HepG2 (cell line): ENCODE measurements around the gene RHOBTB3. TPM values are rescaled to one million over a fixed set of nuclear protein-coding genes. Genes with fewer than 3 reads are reported as not detected.

Experiments used
- ATAC-seq: fragments of 200-7000 bp; cut with Tn5 transposase; 3 replicates; pipeline ENCODE4 v1.9.1; 2020; ENCODE audit warnings: mild to moderate bottlenecking, moderate library complexity
- BruUV-seq: library from RNA; stranded (reverse); fragments of 400-500 nt; replicated peaks from 2 replicates; lab custom pipeline; 2021; lab: Mats Ljungman, UMichigan
- CTCF ChIA-PET: fragments of 300-600 bp; formaldehyde crosslinking; extraction: SDS; loops from one replicate; lab custom pipeline; 2021; ENCODE audit warnings: low total read pairs, inconsistent platforms, low intra/inter-chr PET ratio; lab: Yijun Ruan, JAX
- POLR2A ChIA-PET: fragments of 350-600 bp; sonication (Branson Sonifier 250); formaldehyde crosslinking; loops from one replicate; lab custom pipeline; 2020; ENCODE audit warnings: antibody characterized with exemption, inconsistent platforms; lab: Yijun Ruan, JAX
- DNase-seq: peaks from one replicate; pipeline ENCODE4 v3.0.0-alpha.2; 2015; ENCODE audit warnings: low spot score
- FAIRE-seq: peaks from 3 replicates; lab custom pipeline; 2011; peaks lifted over from hg19 to GRCh38; lab: Jason Lieb, UNC
- H2AFZ ChIP-seq: one replicate; pipeline ENCODE4 v1.6.1; 2011; ENCODE audit warnings: low read length, inconsistent platforms
- H3K27ac ChIP-seq: fragments of 300-600 bp; 3 replicates; pipeline ENCODE4 v1.8.0; 2011; ENCODE audit warnings: mixed run types, mild to moderate bottlenecking, mixed read lengths, low read length, inconsistent platforms; ENCODE audit not compliant: insufficient read depth; ENCODE audit errors: extremely low read length
- H3K27me3 ChIP-seq, 2 experiments: fragments of 200-600 bp in 1 of 2; 2 replicates in 1 of 2; 3 replicates in 1 of 2; pipeline versions ENCODE4 v1.6.0 to v1.8.0; 2011; ENCODE audit warnings: low read length in 2 of 2, mild to moderate bottlenecking in 2 of 2, moderate library complexity in 2 of 2, inconsistent platforms in 1 of 2; ENCODE audit not compliant: insufficient read depth in 2 of 2, control insufficient read depth in 1 of 2
- H3K36me3 ChIP-seq, 2 experiments: fragments of 200-600 bp in 1 of 2; replicated peaks in 1 of 2; 2 replicates in 1 of 2; 3 replicates in 1 of 2; pipeline versions ENCODE4 v1.5.1 to v1.8.0; 2011; ENCODE audit warnings: low read length in 2 of 2, inconsistent platforms in 1 of 2; ENCODE audit not compliant: insufficient read depth in 2 of 2, control insufficient read depth in 1 of 2
- H3K4me1 ChIP-seq: 2 replicates; pipeline ENCODE4 v1.5.1; 2012; ENCODE audit warnings: low read length, inconsistent platforms; ENCODE audit not compliant: insufficient read depth
- H3K4me2 ChIP-seq: 2 replicates; pipeline ENCODE4 v1.6.0; 2011; ENCODE audit warnings: low read depth, low read length, inconsistent platforms
- H3K4me3 ChIP-seq, 3 experiments: fragments of 200-600 bp in 1 of 3; sonication (generic), shearing (Covaris generic) in 1 of 3; replicated peaks in 1 of 3; 2 replicates each; pipeline ENCODE4 v1.5.1; 2011 to 2016; ENCODE audit warnings: low read length in 3 of 3, inconsistent platforms in 2 of 3, low read depth in 2 of 3, mild to moderate bottlenecking in 2 of 3, control low read depth in 1 of 3, mixed read lengths in 1 of 3; ENCODE audit not compliant: insufficient read depth in 1 of 3
- H3K79me2 ChIP-seq: one replicate; pipeline ENCODE4 v1.6.1; 2011; ENCODE audit warnings: low read length, inconsistent platforms; ENCODE audit not compliant: insufficient read depth
- H3K9ac ChIP-seq: 2 replicates; pipeline ENCODE4 v1.6.0; 2011; ENCODE audit warnings: mild to moderate bottlenecking, low read depth, low read length, inconsistent platforms; ENCODE audit not compliant: insufficient read depth
- H3K9me3 ChIP-seq: 2 replicates; pipeline ENCODE4 v1.5.1; 2012; ENCODE audit warnings: mild to moderate bottlenecking, low read length
- H4K20me1 ChIP-seq: 2 replicates; pipeline ENCODE4 v1.6.0; 2011; ENCODE audit warnings: inconsistent platforms, mild to moderate bottlenecking, low read length, moderate library complexity; ENCODE audit not compliant: insufficient read depth
- ARNT ChIP-seq: fragments of 450-650 bp; IDR thresholded peaks from 2 replicates; pipeline ENCODE4 v1.6.1; 2017
- BCL6 ChIP-seq: IDR thresholded peaks from 2 replicates; pipeline ENCODE4 v1.6.1; 2016; ENCODE audit warnings: missing genetic modification reagents, missing compliant biosample characterization
- RBM39 ChIP-seq: fragments of 200-400 bp; formaldehyde crosslinking; IDR thresholded peaks from one replicate; pipeline ENCODE4 v1.6.1; 2018; ENCODE audit warnings: antibody characterized with exemption, mild to moderate bottlenecking, low read depth, low read length; ENCODE audit not compliant: poor library complexity, severe bottlenecking
- SNRNP70 ChIP-seq: fragments of 200-400 bp; formaldehyde crosslinking; IDR thresholded peaks from 2 replicates; pipeline ENCODE4 v1.6.1; 2017; ENCODE audit warnings: mild to moderate bottlenecking, low read depth, low read length, moderate library complexity
- TGIF2 ChIP-seq: IDR thresholded peaks from 2 replicates; pipeline ENCODE4 v1.6.1; 2016; ENCODE audit warnings: control low read depth, missing compliant biosample characterization
- ZFP37 ChIP-seq: sonication (generic); formaldehyde crosslinking; IDR thresholded peaks from 2 replicates; pipeline ENCODE4 v1.4.0; 2020; ENCODE audit warnings: missing genetic modification reagents, borderline replicate concordance
- ZNF12 ChIP-seq: sonication (generic); formaldehyde crosslinking; IDR thresholded peaks from 2 replicates; pipeline ENCODE4 v1.5.0; 2020; ENCODE audit warnings: missing genetic modification reagents
- ZNF136 ChIP-seq: sonication (generic); formaldehyde crosslinking; IDR thresholded peaks from 2 replicates; pipeline ENCODE4 v1.8.1; 2022; ENCODE audit warnings: low read depth, mild to moderate bottlenecking, moderate library complexity, missing genetic modification reagents
- ZNF747 ChIP-seq: sonication (generic); formaldehyde crosslinking; IDR thresholded peaks from 2 replicates; pipeline ENCODE4 v1.8.1; 2023; ENCODE audit warnings: missing genetic modification reagents, mild to moderate bottlenecking, borderline replicate concordance
- ZNF83 ChIP-seq: sonication (generic); formaldehyde crosslinking; IDR thresholded peaks from 2 replicates; pipeline ENCODE4 v1.4.0; 2020; ENCODE audit warnings: missing genetic modification reagents, mild to moderate bottlenecking, borderline replicate concordance
- ZNF839 ChIP-seq: sonication (generic); formaldehyde crosslinking; IDR thresholded peaks from 2 replicates; pipeline ENCODE4 v1.4.0; 2020; ENCODE audit warnings: missing genetic modification reagents, mild to moderate bottlenecking, borderline replicate concordance
- WGBS: methylation state at CpG from one replicate; pipeline ENCODE4 v1.1.6; 2017; ENCODE audit warnings: low lambda C conversion rate; 5-methylcytosine and 5-hydroxymethylcytosine counted together
- in situ Hi-C: cut with HindIII; loops from 2 replicates; pipeline ENCODE4 v1.10.0; 2017; ENCODE audit warnings: low pct_unique_long_range_greater_than_20kb; ENCODE audit not compliant: extremely low pct_ligation_motif_present
- intact Hi-C: fragments of 100-400 bp; cut with micrococcal nuclease; formaldehyde crosslinking; loops from one replicate; pipeline ENCODE4 v1.10.0; 2022; ENCODE audit not compliant: unreplicated experiment
- polyA plus RNA-seq, 8 experiments: library from polyadenylated mRNA; depleted of rRNA in 3 of 8; stranded (reverse) in 7 of 8; unstranded in 1 of 8; fragments of >200 nt; fragmentation: Illumina TruSeq in 4 of 8; extraction: Trizol in 4 of 8; gene quantifications; 2 replicates each; pipeline versions ENCODE4 v1.2.1 to v1.2.3, GENCODE V29; 2011 to 2016; ENCODE audit warnings: low read depth in 4 of 8, missing spikeins in 1 of 8, mixed read lengths in 1 of 8; ENCODE audit not compliant: insufficient read depth in 1 of 8
- total RNA-seq, 5 experiments: library from RNA; depleted of rRNA; stranded (reverse); fragments of >200 nt; fragmentation: Illumina TruSeq; extraction: Trizol; gene quantifications; 2 replicates each; pipeline ENCODE4 v1.2.3, GENCODE V29; 2016; ENCODE audit warnings: low read depth in 1 of 5
- TF ChIP-seq, protein P1 (sequence below): sonication (generic); formaldehyde crosslinking; IDR thresholded peaks from 2 replicates; pipeline ENCODE4 v1.4.0; 2020; ENCODE audit warnings: low read depth, mild to moderate bottlenecking, missing genetic modification reagents
- TF ChIP-seq, protein P2 (sequence below): sonication (generic); formaldehyde crosslinking; IDR thresholded peaks from 2 replicates; pipeline ENCODE4 v1.5.1; 2020; ENCODE audit warnings: mild to moderate bottlenecking, missing genetic modification reagents, borderline replicate concordance
- TF ChIP-seq, protein P3 (sequence below): sonication (generic); formaldehyde crosslinking; IDR thresholded peaks from 2 replicates; pipeline ENCODE4 v1.4.0; 2020; ENCODE audit warnings: low read depth, mild to moderate bottlenecking, missing genetic modification reagents

The RHOBTB3 gene
- total and polyA plus RNA-seq, 2 of the 13 experiments (the other 11 are each of a cell fraction or from before 2014, with no cell fraction given), result 31.6 to 35.4 TPM

DNA sequence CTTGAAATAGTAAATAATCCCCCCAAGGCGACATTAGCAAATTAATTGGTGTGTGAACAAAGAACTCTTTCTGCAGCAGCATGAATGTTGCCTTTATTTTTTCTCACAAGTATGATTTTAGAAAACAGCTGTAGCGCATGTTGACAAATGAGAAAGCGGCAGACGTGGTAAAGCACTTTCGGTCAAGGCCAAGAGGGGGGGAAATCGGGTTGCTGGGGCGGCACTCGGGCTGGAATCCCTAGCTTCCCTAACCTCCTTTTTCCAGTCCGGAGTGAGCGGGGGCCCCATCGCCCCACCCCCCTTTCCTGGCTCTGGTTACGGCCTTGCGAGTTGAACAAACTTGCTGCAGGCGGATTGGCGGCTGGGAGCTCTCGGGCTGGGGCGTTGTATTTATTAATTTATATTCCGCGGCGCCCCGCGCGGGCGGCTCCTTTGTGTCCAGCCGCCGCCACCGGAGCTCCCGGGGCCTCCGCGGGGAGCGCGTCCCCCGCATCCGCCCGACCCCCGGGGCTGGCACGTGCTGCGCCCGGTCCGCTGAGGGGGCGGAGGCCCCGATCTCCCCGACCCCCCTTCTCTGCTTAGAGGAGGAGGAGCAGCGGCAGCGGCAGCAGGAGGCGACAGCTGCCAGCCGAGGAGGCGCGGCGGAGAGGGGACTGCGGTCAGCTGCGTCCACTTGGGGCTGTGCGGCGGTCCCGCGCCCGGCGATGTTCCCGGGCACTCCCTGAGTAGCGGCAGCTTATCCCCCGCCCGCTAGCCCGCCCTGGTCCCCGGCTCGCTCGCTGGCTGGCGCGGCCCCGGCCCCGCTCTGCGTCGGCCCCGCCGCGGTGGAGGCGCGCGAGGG, at the start of gene RHOBTB3 (continued):
- TF ChIP-seq, protein P1, sequence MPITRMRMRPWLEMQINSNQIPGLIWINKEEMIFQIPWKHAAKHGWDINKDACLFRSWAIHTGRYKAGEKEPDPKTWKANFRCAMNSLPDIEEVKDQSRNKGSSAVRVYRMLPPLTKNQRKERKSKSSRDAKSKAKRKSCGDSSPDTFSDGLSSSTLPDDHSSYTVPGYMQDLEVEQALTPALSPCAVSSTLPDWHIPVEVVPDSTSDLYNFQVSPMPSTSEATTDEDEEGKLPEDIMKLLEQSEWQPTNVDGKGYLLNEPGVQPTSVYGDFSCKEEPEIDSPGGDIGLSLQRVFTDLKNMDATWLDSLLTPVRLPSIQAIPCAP (CRISPR knock-in tag), result no peak
- TF ChIP-seq, all 625 proteins: peak for 155

DNA sequence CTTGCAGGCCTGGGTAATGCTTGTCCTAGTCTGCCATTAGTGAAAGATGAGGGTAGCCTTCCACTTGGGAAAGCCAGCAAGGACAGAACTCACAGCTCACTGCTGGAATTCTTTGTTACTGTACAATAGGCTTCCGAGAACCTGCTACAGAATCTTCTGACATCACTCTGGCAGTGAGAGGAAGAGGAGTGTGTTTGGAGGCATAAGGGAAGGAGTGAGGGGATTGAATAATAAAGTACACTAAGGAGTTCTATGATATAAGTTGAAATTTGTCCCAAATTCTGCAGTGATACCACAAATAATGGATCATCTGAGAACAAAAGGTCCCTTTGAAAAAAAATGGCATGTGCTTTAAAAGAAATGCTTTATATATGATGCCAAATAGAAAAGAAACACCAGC, 48.2 kb upstream of the RHOBTB3 start, which contains the start of gene SPATA9:
TSS of gene SPATA9 (minus strand) at position 101 of the 400 bp plus-strand sequence. CDS start 137 bp downstream, outside the sequence.
- Histone ChIP-seq H3K27me3 (peaks cover 0 to 20% of the 10 kb centered on the region in 2 experiments; a peak in 2 of 5 replicates), H3K4me3 (no peak within 1 kb of the TSS), H2AFZ (no peak within 1 kb of the TSS), H3K9me3 (no peaks in the 10 kb centered on the region), H3K36me3 (no peaks in the 10 kb centered on the region), H3K9ac (no peak within 1 kb of the TSS), H3K27ac (no peak within 1 kb of the TSS), H4K20me1 (no peaks in the 10 kb centered on the region), H3K79me2 (no peaks in the 10 kb centered on the region), H3K4me1 (no peaks in the 10 kb centered on the region), H3K4me2 (no peak within 1 kb of the TSS)
- POLR2A ChIA-PET, result no interaction called here
- no TSS peak for BruUV-seq
- no peak for ATAC-seq
- WGBS, result 24% methylated on average over 1 of the region's 1 CpG
- CTCF ChIA-PET, result no interaction called here
- no peak for DNase-seq
- intact Hi-C loops (no loop called here), in situ Hi-C loops (no loop called here)
- FAIRE-seq, result no peak
- no peak for TF ChIP-seq ZNF839
- TF ChIP-seq TGIF2 (CRISPR knock-in tag), result no peak
- no peak for TF ChIP-seq ZNF83
- no peak for TF ChIP-seq ZFP37 (CRISPR knock-in tag)
- TF ChIP-seq ZNF747 (CRISPR knock-in tag), result no peak
- no peak for TF ChIP-seq ARNT
- TF ChIP-seq, protein P2, sequence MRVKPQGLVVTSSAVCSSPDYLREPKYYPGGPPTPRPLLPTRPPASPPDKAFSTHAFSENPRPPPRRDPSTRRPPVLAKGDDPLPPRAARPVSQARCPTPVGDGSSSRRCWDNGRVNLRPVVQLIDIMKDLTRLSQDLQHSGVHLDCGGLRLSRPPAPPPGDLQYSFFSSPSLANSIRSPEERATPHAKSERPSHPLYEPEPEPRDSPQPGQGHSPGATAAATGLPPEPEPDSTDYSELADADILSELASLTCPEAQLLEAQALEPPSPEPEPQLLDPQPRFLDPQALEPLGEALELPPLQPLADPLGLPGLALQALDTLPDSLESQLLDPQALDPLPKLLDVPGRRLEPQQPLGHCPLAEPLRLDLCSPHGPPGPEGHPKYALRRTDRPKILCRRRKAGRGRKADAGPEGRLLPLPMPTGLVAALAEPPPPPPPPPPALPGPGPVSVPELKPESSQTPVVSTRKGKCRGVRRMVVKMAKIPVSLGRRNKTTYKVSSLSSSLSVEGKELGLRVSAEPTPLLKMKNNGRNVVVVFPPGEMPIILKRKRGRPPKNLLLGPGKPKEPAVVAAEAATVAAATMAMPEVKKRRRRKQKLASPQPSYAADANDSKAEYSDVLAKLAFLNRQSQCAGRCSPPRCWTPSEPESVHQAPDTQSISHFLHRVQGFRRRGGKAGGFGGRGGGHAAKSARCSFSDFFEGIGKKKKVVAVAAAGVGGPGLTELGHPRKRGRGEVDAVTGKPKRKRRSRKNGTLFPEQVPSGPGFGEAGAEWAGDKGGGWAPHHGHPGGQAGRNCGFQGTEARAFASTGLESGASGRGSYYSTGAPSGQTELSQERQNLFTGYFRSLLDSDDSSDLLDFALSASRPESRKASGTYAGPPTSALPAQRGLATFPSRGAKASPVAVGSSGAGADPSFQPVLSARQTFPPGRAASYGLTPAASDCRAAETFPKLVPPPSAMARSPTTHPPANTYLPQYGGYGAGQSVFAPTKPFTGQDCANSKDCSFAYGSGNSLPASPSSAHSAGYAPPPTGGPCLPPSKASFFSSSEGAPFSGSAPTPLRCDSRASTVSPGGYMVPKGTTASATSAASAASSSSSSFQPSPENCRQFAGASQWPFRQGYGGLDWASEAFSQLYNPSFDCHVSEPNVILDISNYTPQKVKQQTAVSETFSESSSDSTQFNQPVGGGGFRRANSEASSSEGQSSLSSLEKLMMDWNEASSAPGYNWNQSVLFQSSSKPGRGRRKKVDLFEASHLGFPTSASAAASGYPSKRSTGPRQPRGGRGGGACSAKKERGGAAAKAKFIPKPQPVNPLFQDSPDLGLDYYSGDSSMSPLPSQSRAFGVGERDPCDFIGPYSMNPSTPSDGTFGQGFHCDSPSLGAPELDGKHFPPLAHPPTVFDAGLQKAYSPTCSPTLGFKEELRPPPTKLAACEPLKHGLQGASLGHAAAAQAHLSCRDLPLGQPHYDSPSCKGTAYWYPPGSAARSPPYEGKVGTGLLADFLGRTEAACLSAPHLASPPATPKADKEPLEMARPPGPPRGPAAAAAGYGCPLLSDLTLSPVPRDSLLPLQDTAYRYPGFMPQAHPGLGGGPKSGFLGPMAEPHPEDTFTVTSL (CRISPR knock-in tag), result no peak
- no peak for TF ChIP-seq SNRNP70
- no peak for TF ChIP-seq BCL6 (CRISPR knock-in tag)
- no peak for TF ChIP-seq RBM39
- no peak for TF ChIP-seq ZNF136 (CRISPR knock-in tag)
- TF ChIP-seq ZNF12 (CRISPR knock-in tag), result no peak
- TF ChIP-seq, protein P3, sequence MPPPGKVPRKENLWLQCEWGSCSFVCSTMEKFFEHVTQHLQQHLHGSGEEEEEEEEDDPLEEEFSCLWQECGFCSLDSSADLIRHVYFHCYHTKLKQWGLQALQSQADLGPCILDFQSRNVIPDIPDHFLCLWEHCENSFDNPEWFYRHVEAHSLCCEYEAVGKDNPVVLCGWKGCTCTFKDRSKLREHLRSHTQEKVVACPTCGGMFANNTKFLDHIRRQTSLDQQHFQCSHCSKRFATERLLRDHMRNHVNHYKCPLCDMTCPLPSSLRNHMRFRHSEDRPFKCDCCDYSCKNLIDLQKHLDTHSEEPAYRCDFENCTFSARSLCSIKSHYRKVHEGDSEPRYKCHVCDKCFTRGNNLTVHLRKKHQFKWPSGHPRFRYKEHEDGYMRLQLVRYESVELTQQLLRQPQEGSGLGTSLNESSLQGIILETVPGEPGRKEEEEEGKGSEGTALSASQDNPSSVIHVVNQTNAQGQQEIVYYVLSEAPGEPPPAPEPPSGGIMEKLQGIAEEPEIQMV, result no peak
